ENCODE data around the gene ZNF576.

DNA sequence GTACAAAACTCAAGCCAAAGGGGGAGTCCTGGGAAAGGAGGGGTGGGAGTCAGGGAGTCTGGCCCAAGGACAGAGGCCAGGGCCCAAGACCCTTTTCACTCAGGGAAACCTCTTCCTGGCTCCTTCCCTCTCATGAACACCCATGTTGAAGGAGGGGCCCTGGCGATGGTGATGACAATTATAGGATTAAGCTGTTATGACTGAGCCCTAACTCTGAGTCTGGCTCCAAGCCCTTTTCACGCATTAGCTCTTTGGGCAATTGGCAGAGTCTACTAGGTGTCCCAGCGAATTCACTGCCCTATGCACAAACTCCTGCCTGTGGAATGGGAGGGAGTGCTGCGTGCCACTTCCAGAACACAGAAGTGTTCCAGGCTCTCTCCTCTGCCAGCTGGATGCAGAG is 42.7 kb upstream of the ZNF576 start:
- TF ChIP-seq, protein P1, sequence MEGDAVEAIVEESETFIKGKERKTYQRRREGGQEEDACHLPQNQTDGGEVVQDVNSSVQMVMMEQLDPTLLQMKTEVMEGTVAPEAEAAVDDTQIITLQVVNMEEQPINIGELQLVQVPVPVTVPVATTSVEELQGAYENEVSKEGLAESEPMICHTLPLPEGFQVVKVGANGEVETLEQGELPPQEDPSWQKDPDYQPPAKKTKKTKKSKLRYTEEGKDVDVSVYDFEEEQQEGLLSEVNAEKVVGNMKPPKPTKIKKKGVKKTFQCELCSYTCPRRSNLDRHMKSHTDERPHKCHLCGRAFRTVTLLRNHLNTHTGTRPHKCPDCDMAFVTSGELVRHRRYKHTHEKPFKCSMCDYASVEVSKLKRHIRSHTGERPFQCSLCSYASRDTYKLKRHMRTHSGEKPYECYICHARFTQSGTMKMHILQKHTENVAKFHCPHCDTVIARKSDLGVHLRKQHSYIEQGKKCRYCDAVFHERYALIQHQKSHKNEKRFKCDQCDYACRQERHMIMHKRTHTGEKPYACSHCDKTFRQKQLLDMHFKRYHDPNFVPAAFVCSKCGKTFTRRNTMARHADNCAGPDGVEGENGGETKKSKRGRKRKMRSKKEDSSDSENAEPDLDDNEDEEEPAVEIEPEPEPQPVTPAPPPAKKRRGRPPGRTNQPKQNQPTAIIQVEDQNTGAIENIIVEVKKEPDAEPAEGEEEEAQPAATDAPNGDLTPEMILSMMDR (conservative IDR thresholded peaks at IDR 0.05; ENCODE audit: low read depth, low read length) = no peak
- no peak for TF ChIP-seq SMC3 (IDR thresholded peaks at IDR 0.05; ENCODE audit: low read depth, low read length)

Measured in IMR-90 (cell line).